Measurements from ENCODE around the gene RECQL5.
A peak's percentile ranks its signal among the peaks of the same experiment; 100 is the strongest.

Gene RECQL5

GRCh38 chr17:75630071-75630917 is 36.7 kb downstream of the RECQL5 start:
- no peak for TF ChIP-seq CTCF (IDR thresholded peaks at IDR 0.05; ENCODE audit: low read depth, low read length)
- no peak overlapping the region for H3K4me3 ChIP-seq (ENCODE audit: low read depth, low read length)

GRCh38 chr17:75629157-75629556 is 37.8 kb downstream of the RECQL5 start:
- no peak overlapping the region for H3K4me3 ChIP-seq (ENCODE audit: low read depth, low read length)
- no peak for TF ChIP-seq CTCF (IDR thresholded peaks at IDR 0.05; ENCODE audit: low read depth, low read length)

DNA sequence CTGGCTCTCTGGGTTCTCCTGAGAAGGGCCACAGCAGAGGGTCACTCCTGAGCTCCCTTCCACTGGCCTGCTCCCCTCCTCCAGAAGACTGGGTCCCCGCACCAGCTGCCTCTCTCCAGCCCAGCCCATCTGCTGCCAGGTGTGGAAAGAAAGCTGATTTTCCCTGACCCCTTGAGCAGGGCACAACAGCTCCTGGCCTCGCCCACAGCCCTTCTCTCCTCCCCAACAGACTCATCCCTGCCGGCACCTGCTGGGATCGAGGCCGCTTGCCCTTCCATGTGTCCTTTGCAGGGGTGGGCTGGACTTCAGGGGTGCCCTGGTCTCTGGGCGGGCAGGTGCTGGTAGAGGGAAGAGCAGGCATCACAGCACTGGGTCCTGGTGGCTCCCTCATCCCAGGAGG is 38.5 kb downstream of the RECQL5 start:
- TF ChIP-seq CTCF (IDR thresholded peaks at IDR 0.05; ENCODE audit: low read depth, low read length): no peak
- H3K4me3 ChIP-seq (ENCODE audit: low read depth, low read length): no peak overlapping the region

GRCh38 chr17:75627094-75627493 is 39.9 kb downstream of the RECQL5 start:
- no peak for TF ChIP-seq CTCF (IDR thresholded peaks at IDR 0.05; ENCODE audit: low read depth, low read length)
- H3K4me3 ChIP-seq (ENCODE audit: low read depth, low read length): no peak overlapping the region

GRCh38 chr17:75626496-75627038 is 40.4 kb downstream of the RECQL5 start:
- no peak overlapping the region for H3K4me3 ChIP-seq (ENCODE audit: low read depth, low read length)
- no peak for TF ChIP-seq CTCF (IDR thresholded peaks at IDR 0.05; ENCODE audit: low read depth, low read length)

- TF ChIP-seq CTCF (IDR thresholded peaks at IDR 0.05; ENCODE audit: low read depth, low read length): peak; percentile 67
- no peak overlapping the region for H3K4me3 ChIP-seq (ENCODE audit: low read depth, low read length)
These were observed 41.0 kb downstream of the RECQL5 start for GRCh38 chr17:75625813-75626486.

All from WI38 (cell line).